RWPE1 (cell line): ENCODE measurements around the gene GMEB2.

Experiments used
- CTCF ChIA-PET: fragments of 350-600 bp; sonication (Branson Sonifier 250); formaldehyde crosslinking; extraction: SDS; loops from one replicate; lab custom pipeline; 2021; lab: Yijun Ruan, JAX
- POLR2A ChIA-PET: fragments of 400-600 bp; formaldehyde crosslinking; extraction: SDS; loops from one replicate; lab custom pipeline; 2020; ENCODE audit warnings: antibody characterized with exemption; ENCODE audit not compliant: low non-redundant PET; lab: Yijun Ruan, JAX
- DNase-seq: peaks from one replicate; pipeline ENCODE4 v3.0.0; 2012; ENCODE audit warnings: low spot score
- H3K27ac ChIP-seq: fragments of 450-650 bp; 2 replicates; pipeline ENCODE4 v1.5.1; 2017
- CTCF ChIP-seq: fragments of 450-650 bp; conservative IDR thresholded peaks from 2 replicates; pipeline ENCODE4 v1.5.1; 2017; ENCODE audit warnings: low read depth, mild to moderate bottlenecking

GMEB2 gene

GRCh38 chr20:63627129-63627750 is 339 bp upstream of the GMEB2 start:
- ChIA-PET CTCF (interaction anchor here (0.5 to 1.2 kb wide), 6 partner anchors 11 to 180 kb away, joined by 3 to 5 read pairs (median 3); no protein-coding TSS in a partner anchor), POLR2A (interaction anchor here (0.6 to 1.5 kb wide), 12 partner anchors 8 to 353 kb away, joined by 3 to 7 read pairs (median 3); partner anchors contain the start of genes PRPF6, PTK6 and RTEL1)
- peak; percentile 99 for DNase-seq
- H3K27ac ChIP-seq: peak overlapping the region; percentile 97
- TF ChIP-seq CTCF: no peak

GRCh38 chr20:63625771-63626423 is 1.0 kb downstream of the GMEB2 start:
- ChIA-PET POLR2A (interaction anchor here (0.5 to 0.6 kb wide), 2 partner anchors 33 to 224 kb away, joined by 3 read pairs; no protein-coding TSS in a partner anchor), CTCF (no interaction called here)
- no peak for DNase-seq
- peak overlapping the region; percentile 97 for H3K27ac ChIP-seq
- TF ChIP-seq CTCF: no peak

GRCh38 chr20:63624486-63624885 is 2.4 kb downstream of the GMEB2 start:
- no peak for DNase-seq
- ChIA-PET CTCF (no interaction called here), POLR2A (interaction anchor here (0.5 kb wide), 1 partner anchor 100 kb away, joined by 3 read pairs; no protein-coding TSS in a partner anchor)
- peak overlapping the region; percentile 97 for H3K27ac ChIP-seq
- TF ChIP-seq CTCF: no peak

- no peak for DNase-seq
- CTCF ChIA-PET: interaction anchor here (0.6 to 0.8 kb wide), 3 partner anchors 19 to 114 kb away, joined by 3 to 4 read pairs (median 4); partner anchors contain the start of gene PTK6
- POLR2A ChIA-PET: no interaction called here
- no peak overlapping the region for H3K27ac ChIP-seq
- TF ChIP-seq CTCF: no peak
These were observed 4.2 kb downstream of the GMEB2 start for GRCh38 chr20:63622732-63623131.

GRCh38 chr20:63622096-63622495 is 4.8 kb downstream of the GMEB2 start:
- DNase-seq: no peak
- ChIA-PET POLR2A (no interaction called here), CTCF (interaction anchor here (0.8 to 1.2 kb wide), 2 partner anchors 84 to 352 kb away, joined by 3 to 4 read pairs; partner anchors contain the start of gene PTK6)
- peak overlapping the region; percentile 3; the same call in 1 of the 2 replicates for H3K27ac ChIP-seq
- no peak for TF ChIP-seq CTCF

- ChIA-PET POLR2A (no interaction called here), CTCF (interaction anchor here (0.6 kb wide), 1 partner anchor 135 kb away, joined by 3 read pairs; no protein-coding TSS in a partner anchor)
- no peak overlapping the region for H3K27ac ChIP-seq
- no peak for DNase-seq
- no peak for TF ChIP-seq CTCF
These were observed 5.9 kb downstream of the GMEB2 start for GRCh38 chr20:63620991-63621390.
